Cardiac fibroblast (primary cell): ENCODE results near the gene FADD.

Experiments
- DNase-seq, 2 donors: peaks; one replicate each; pipeline versions ENCODE4 v3.0.0 to v3.0.0-alpha.2; 2010; ENCODE audit warnings: low read depth in 2 of 2
- H3K4me3 ChIP-seq, 2 donors: replicated peaks in 1 of 2; 1 replicate in 1 of 2; 2 replicates in 1 of 2; pipeline ENCODE4 v1.5.1; 2011; ENCODE audit warnings: low read depth in 2 of 2, low read length in 2 of 2, mild to moderate bottlenecking in 2 of 2, moderate library complexity in 1 of 2
- CTCF ChIP-seq: IDR thresholded peaks from one replicate; pipeline ENCODE4 v1.5.1; 2011; ENCODE audit warnings: low read depth, mild to moderate bottlenecking, low read length, inconsistent platforms

Gene FADD

DNA sequence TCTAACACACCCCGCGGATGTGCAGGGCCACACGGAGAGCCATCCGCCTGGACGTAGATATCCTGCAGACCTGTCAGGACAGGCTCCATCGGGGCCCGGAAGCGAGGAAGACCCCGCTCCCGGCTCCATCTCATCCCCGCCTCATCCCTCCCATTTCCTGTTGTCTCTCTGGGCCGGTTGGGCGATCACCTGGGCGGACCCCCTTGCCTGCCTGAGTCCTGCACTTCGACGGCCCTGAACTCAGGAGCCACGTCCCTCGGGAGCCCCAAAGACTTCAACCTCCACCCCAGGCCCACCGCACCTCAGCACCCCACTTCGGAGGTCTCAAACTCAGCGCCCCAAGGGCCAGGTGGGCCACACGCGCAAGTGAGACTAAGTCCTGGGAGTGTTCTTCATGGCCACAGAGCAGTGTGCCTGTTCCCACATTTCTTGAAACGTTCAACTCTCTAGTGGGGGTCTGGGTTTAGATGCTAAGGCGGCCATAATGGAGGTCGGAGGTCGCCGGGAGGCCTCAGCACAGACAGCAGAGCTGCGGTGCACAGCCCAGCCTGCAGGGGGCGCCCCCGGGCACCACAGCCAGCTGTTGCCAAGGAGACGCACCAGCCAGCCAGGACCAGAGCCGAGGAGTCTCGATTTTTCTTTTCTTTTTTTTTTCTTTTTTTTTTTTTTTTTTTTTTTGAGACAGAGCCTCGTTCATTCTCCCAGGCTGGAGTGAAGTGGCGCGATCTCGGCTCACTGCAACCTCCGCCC, 26.0 kb upstream of the FADD start:
- H3K4me3 ChIP-seq = no peak overlapping the region
- TF ChIP-seq CTCF = peak; percentile 63
- peak in 1 of 2 donors; percentile 14 for DNase-seq

DNA sequence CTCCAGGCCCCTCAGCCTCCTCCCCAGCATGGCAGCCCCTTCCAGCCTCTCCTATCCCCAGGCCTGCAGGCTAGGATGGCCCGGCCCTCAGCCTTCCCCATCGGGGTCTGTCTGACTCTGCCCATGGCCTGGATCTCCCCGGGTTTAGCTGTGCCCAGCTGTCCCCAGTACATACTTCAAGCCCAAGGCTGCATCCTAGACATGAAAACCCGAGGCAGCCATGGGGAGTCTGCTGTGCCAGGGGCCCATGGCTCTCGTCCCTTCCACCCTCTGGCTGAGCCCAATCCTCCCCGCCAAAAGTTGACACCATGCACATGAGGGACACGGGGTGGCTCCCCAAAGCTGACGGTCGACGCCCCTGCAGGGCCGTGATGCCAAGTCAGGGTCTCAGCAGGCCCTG, 22.2 kb upstream of the FADD start:
- no peak overlapping the region for H3K4me3 ChIP-seq
- TF ChIP-seq CTCF = no peak
- no peak for DNase-seq

- TF ChIP-seq CTCF = no peak
- no peak for DNase-seq
- no peak overlapping the region for H3K4me3 ChIP-seq
These were observed 20.8 kb upstream of the FADD start for GRCh38 chr11:70182266-70182665.

- H3K4me3 ChIP-seq = no peak overlapping the region
- TF ChIP-seq CTCF = no peak
- DNase-seq = no peak
These were observed 20.1 kb upstream of the FADD start for GRCh38 chr11:70183032-70183431.

GRCh38 chr11:70183483-70184176, 19.5 kb upstream of the FADD start:
- H3K4me3 ChIP-seq = no peak overlapping the region
- no peak for TF ChIP-seq CTCF
- no peak for DNase-seq

GRCh38 chr11:70184396-70184795, 18.7 kb upstream of the FADD start:
- TF ChIP-seq CTCF = no peak
- no peak for DNase-seq
- no peak overlapping the region for H3K4me3 ChIP-seq
